HUES6 (cell line): Measurements from ENCODE around the gene DGKQ.

Experiments
- H3K27ac ChIP-seq: 2 replicates; pipeline ENCODE4 v1.7.0; 2013; ENCODE audit warnings: low read depth, mild to moderate bottlenecking, low read length, inconsistent platforms
- H3K27me3 ChIP-seq: 2 replicates; pipeline ENCODE4 v1.6.1; 2013; ENCODE audit warnings: low read length; ENCODE audit not compliant: control insufficient read depth, insufficient read depth
- H3K36me3 ChIP-seq: 2 replicates; pipeline ENCODE4 v1.6.1; 2013; ENCODE audit warnings: low read length; ENCODE audit not compliant: control insufficient read depth, insufficient read depth
- H3K4me1 ChIP-seq: 2 replicates; pipeline ENCODE4 v1.6.1; 2013; ENCODE audit warnings: low read length; ENCODE audit not compliant: control insufficient read depth, insufficient read depth
- H3K4me3 ChIP-seq: 2 replicates; pipeline ENCODE4 v1.5.1; 2013; ENCODE audit warnings: low read depth, low read length
- H3K9ac ChIP-seq: one replicate; pipeline ENCODE4 v1.6.1; 2013; ENCODE audit warnings: mild to moderate bottlenecking, low read length
- H3K9me3 ChIP-seq: 2 replicates; pipeline ENCODE4 v1.6.1; 2013; ENCODE audit warnings: low read depth, low read length; ENCODE audit not compliant: control insufficient read depth, insufficient read depth

DGKQ gene

DNA sequence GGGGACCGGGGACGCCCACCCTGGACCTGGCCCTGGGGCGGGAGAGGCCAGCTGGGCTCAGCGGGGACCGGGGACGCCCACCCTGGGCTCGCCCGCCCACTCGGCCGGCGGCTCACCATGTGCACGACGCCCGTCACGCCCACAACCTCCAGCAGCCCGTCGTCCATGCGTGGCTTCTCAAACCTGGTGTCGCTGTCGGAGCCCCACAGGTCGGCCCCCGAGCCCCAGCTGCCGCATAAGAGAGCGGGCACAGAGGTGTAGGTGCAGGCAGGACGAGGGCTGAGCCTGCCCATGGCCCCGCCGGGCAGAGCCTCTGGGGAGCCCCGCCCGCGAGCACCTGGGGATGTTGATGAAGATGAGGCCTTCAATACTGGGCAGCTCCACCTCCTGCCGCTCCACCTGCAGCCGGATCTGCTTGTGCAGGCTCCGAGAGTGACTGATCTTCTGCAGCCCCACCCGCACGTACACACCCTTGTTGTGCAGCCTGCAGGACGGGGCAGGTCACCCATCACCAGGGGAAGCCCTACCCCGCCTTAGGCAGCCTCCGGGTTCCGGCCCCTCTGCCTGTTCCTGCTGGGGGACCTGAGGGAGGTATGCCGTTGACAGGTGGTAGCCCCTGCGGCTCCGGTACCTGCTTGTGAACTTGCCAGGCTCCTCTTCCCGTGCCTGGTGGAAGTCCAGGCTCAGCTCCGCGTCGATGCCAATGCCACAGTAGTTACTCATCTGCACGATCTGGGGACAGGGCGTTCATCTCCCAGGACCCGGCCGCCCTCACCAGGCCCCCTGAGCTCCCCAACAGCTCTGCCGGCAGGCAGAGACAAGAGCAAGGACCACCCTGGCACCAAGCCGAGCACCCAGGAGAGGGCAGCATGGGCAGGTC is 11.8 kb downstream of the DGKQ start:
- H3K27me3 ChIP-seq = peaks cover 9% of the 10 kb centered on the region; the same call in 1 of the 2 replicates
- H3K36me3 ChIP-seq = peaks cover 16% of the 10 kb centered on the region; the same call in 1 of the 2 replicates

DNA sequence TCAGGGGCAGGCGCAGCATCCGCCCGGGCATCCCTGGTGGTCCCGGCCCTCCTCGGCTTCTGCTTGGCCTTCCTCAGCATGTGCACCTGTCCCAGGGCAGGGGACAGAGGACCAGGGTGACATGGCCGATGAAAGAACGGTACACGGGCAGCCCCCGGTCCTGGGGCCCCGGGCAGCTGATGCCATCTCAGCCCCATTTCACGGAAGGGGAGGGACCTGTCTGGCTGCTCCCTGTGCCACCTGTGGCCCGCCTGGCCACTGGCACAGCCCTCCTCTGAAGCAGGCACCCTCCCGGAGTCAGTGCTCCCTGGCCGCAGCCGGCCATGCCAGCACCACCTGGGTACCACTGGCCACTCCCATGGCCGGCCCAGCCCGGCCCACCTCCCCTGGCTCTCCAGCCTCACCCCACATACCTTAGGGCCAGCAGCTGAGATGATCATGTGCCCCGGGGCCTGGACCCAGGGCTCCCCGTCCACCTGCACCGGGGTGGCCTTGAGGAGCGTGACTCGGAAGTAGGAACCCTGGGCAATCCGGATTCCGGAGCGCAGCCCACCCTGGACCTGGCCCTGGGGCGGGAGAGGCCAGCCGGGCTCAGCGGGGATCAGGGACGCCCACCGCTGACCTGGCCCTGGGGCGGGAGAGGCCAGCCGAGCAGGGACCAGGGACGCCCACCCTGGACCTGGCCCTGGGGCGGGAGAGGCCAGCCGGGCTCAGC is 12.6 kb downstream of the DGKQ start:
- Histone ChIP-seq H3K27ac (no peak overlapping the region), H3K9me3 (no peaks in the 10 kb centered on the region), H3K36me3 (peaks cover 14% of the 10 kb centered on the region; the same call in 1 of the 2 replicates), H3K9ac (no peak overlapping the region), H3K4me3 (no peak overlapping the region), H3K27me3 (peaks cover 2% of the 10 kb centered on the region; the same call in 1 of the 2 replicates), H3K4me1 (no peaks in the 10 kb centered on the region)

More for the DNA sequence above, 11.8 kb downstream of the DGKQ start:
- Histone ChIP-seq H3K4me3 (no peak overlapping the region), H3K27ac (no peak overlapping the region), H3K9ac (no peak overlapping the region), H3K9me3 (no peaks in the 10 kb centered on the region), H3K4me1 (no peaks in the 10 kb centered on the region)

DNA sequence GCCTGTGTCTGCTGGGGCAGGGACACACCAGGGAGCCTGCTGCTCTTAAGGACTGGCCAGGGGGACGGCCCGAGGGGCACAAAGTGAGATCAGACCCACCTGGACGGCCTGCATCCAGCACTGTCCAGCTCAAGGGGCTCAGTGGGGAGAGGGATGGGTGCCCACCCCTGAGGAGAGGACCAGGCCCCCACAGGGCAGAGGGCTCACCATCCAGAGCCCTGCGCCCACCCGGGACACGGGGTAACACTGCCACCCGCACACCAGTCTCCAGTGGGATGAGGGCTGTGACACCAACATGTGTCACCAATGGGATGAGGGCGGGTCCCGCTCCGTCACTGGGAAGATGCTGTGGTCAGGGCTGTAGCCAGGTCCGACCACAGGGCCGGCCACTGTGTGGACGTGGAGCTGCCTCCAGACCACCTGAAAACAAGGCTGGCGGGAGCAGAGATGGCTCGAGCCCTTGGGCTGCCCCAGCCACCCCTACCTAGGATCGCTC is 13.2 kb downstream of the DGKQ start:
- H3K36me3 ChIP-seq = peaks cover 10% of the 10 kb centered on the region; the same call in 1 of the 2 replicates
- H3K27me3 ChIP-seq = no peaks in the 10 kb centered on the region
- no peaks in the 10 kb centered on the region for H3K4me1 ChIP-seq
- H3K9me3 ChIP-seq = no peaks in the 10 kb centered on the region
- no peak overlapping the region for H3K9ac ChIP-seq
- no peak overlapping the region for H3K27ac ChIP-seq
- H3K4me3 ChIP-seq = no peak overlapping the region

DNA sequence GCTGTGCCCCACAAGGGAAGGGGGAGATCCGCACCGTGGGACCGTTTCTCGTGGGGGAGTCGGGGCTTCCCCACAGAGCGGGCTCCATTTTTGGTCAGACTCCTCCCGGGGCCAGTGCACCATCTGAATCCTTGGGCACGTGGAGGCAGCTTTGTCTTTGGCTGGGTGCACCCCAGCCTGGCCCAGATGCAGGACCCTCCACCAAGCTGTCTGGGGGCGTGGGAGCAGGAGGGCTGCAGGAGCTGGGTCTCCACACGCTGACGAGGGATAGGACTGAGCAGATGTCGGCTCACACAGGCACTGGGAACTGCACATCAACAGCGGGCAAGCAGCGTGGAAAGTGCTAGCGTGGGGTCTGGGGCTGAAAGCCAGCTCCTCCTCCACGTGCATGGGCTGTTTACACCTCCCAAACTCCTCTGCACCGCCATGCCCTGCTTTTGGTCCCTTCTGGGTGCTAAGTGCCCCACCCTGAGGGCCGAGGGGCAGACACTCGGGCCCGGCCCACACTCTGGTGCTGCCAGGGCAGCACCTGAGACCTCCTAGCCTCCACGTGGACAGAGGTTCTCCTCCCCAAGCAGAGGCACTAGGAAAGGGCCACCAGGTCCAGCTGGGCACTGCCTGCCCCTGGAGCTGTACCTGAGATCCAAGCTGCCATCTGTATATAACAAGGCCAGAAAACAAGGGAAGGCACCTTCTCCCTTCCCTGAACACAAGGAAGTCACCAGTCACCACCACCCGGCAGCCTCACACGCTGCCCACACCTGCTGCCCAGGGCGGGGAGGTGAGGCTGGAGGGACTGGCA is 13.8 kb downstream of the DGKQ start:
- Histone ChIP-seq H3K9ac (no peak overlapping the region), H3K36me3 (peaks cover 10% of the 10 kb centered on the region; the same call in 1 of the 2 replicates), H3K4me3 (no peak overlapping the region), H3K27ac (no peak overlapping the region), H3K27me3 (no peaks in the 10 kb centered on the region), H3K4me1 (no peaks in the 10 kb centered on the region), H3K9me3 (no peaks in the 10 kb centered on the region)

DNA sequence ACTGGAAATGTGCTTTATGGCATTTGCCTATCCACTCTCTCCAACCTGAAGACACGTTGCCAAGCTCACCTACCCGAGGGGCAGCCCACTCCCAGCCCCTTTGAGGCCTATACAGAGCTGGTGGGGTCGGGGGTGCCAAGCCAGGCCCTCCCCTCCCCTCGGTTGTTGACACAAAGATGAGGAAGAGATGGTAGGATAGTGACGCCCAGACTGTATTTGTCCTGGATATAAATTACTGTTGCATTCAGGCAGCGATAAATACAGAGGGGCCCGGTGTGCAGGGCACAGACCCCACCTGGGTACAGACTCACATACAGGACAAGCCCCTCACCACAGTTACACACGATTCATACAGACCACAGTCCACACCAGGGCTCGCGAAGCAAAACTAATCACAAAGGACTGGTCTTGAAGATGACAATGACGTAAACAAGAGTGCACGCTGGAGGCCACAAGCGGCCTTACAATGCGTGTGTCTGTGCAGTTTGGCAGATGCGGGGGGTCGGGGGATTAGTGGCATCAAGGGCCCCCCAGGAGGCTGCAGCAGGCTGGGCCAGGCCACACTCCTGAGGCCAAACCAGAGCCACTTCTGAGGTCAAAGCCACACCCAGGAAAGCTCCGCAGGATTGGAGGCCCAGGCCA is 14.6 kb downstream of the DGKQ start:
- H3K4me3 ChIP-seq = no peak overlapping the region
- no peaks in the 10 kb centered on the region for H3K9me3 ChIP-seq
- H3K9ac ChIP-seq = no peak overlapping the region
- H3K27me3 ChIP-seq = no peaks in the 10 kb centered on the region
- H3K4me1 ChIP-seq = no peaks in the 10 kb centered on the region
- H3K36me3 ChIP-seq = peaks cover 10% of the 10 kb centered on the region; the same call in 1 of the 2 replicates
- no peak overlapping the region for H3K27ac ChIP-seq

DNA sequence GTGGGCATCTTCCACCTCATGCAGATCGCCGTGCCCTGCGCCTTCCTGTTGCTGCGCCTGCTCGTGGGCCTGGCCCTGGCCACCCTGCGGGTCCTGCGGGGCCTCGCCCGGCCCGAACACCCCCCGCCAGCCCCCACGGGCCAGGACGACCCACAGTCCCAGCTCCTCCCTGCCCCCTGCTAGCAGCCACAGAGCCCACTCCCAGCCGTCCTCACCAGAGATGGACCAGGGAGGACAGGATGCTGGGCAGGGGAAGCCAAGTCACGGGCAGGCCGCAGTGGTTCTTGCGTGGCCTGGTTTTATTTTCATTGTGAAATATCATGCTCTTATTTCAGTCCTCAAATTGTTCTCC is 15.1 kb downstream of the DGKQ start:
- Histone ChIP-seq H3K36me3 (peaks cover 10% of the 10 kb centered on the region; the same call in 1 of the 2 replicates), H3K4me1 (no peaks in the 10 kb centered on the region), H3K27me3 (no peaks in the 10 kb centered on the region), H3K4me3 (no peak overlapping the region), H3K9me3 (no peaks in the 10 kb centered on the region), H3K9ac (no peak overlapping the region), H3K27ac (no peak overlapping the region)

DNA sequence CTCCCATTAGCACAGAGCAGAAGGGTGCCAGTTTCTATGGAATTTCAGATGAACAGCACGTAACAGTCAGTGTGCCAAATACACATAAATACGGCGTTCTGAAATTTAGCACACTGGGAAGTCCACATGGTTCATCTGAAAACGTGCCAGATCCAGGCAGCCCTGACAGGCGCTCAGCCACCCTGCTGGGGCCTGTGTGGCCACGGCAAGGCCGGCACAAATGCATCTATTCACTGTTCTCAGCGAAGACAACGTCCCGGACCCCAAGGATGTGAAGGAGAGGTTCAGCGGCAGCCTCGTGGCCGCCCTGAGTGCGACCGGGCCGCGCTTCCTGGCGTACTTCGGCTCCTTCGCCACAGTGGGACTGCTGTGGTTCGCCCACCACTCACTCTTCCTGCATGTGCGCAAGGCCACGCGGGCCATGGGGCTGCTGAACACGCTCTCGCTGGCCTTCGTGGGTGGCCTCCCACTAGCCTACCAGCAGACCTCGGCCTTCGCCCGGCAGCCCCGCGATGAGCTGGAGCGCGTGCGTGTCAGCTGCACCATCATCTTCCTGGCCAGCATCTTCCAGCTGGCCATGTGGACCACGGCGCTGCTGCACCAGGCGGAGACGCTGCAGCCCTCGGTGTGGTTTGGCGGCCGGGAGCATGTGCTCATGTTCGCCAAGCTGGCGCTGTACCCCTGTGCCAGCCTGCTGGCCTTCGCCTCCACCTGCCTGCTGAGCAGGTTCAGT is 15.6 kb downstream of the DGKQ start:
- Histone ChIP-seq H3K27ac (no peak overlapping the region), H3K27me3 (no peaks in the 10 kb centered on the region), H3K9me3 (no peaks in the 10 kb centered on the region), H3K36me3 (peaks cover 10% of the 10 kb centered on the region; the same call in 1 of the 2 replicates), H3K4me3 (no peak overlapping the region), H3K4me1 (no peaks in the 10 kb centered on the region), H3K9ac (no peak overlapping the region)

DNA sequence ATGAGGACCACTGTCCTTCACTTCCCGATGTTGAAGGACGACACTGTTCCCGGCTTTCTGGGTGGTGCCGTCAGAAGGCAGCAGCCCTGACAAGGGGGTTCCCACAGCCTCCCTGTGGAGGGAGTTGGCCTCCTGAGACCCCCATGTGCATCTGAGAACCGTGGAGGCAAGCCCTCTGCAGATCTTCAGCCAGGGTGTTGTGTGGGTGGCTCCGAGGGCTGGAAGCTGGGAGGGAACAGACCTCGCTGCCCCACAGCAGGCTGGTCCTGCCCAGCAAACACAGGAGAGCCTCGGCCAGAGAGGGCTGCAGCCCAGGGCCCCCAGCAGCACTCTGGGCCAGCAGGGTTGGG is 16.2 kb downstream of the DGKQ start:
- no peak overlapping the region for H3K4me3 ChIP-seq
- peaks cover 10% of the 10 kb centered on the region; the same call in 1 of the 2 replicates for H3K36me3 ChIP-seq
- H3K4me1 ChIP-seq = no peaks in the 10 kb centered on the region
- no peaks in the 10 kb centered on the region for H3K9me3 ChIP-seq
- no peak overlapping the region for H3K9ac ChIP-seq
- H3K27ac ChIP-seq = no peak overlapping the region
- H3K27me3 ChIP-seq = no peaks in the 10 kb centered on the region

DNA sequence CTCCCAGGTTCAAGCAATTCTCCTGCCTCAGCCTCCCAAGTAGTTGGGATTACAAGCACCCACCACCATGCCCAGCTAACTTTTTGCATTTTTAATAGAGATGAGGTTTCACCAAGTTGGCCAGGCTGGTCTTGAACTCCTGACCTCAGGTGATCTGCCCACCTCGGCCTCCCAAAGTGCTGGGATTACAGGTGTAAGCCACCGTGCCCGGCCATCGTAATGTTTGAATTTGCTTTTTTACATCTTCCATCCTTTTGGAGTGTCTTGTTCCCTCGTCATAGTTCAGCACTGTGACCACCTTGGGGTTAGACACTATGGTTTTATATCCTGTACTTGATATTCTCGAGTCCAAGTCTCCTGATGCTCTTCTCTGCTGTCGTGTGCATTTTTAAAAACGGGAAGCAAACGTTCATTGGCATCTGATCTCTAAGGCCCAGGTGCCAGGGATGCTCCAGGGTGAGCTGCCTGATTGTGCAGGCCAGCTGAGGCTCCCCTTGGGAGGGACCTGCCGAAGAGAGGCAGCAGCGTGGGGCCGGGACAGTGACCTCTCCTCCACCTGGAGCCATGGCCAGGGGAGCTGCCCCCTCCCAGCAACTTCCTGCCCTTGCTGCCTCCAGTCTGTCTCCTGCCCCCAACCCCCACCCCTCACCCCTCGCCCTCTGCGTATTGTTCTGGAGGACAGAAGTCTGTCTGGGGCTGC is 16.7 kb downstream of the DGKQ start:
- Histone ChIP-seq H3K4me1 (no peaks in the 10 kb centered on the region), H3K36me3 (peaks cover 4% of the 10 kb centered on the region; the same call in 1 of the 2 replicates), H3K9me3 (no peaks in the 10 kb centered on the region), H3K4me3 (no peak overlapping the region), H3K27ac (no peak overlapping the region), H3K9ac (no peak overlapping the region), H3K27me3 (no peaks in the 10 kb centered on the region)
